GM10847 (cell line): ENCODE data around the gene BRD4.

ENCODE experiments used
- POLR2A ChIP-seq: IDR thresholded peaks from 2 replicates; pipeline ENCODE4 v1.6.1; 2011; ENCODE audit not compliant: insufficient read length; ENCODE audit errors: extremely low read depth

BRD4 gene

GRCh38 chr19:15323496-15324235 lies 8.7 kb downstream of the BRD4 start:
- no peak for TF ChIP-seq POLR2A

- no peak for TF ChIP-seq POLR2A
Observed at GRCh38 chr19:15321739-15322138, 10.6 kb downstream of the BRD4 start.

GRCh38 chr19:15320116-15320515 lies 12.2 kb downstream of the BRD4 start:
- TF ChIP-seq POLR2A = no peak

GRCh38 chr19:15318241-15318691 lies 14.1 kb downstream of the BRD4 start:
- no peak for TF ChIP-seq POLR2A

- no peak for TF ChIP-seq POLR2A
Observed at GRCh38 chr19:15317392-15318071, 14.8 kb downstream of the BRD4 start.

GRCh38 chr19:15316498-15316897 lies 15.8 kb downstream of the BRD4 start:
- TF ChIP-seq POLR2A = no peak

GRCh38 chr19:15315101-15315500 lies 17.2 kb downstream of the BRD4 start:
- no peak for TF ChIP-seq POLR2A

GRCh38 chr19:15313649-15314279 lies 18.6 kb downstream of the BRD4 start:
- no peak for TF ChIP-seq POLR2A

GRCh38 chr19:15307169-15307568 lies 25.2 kb downstream of the BRD4 start:
- TF ChIP-seq POLR2A = no peak

GRCh38 chr19:15305582-15306334 lies 26.6 kb downstream of the BRD4 start:
- TF ChIP-seq POLR2A = no peak

- no peak for TF ChIP-seq POLR2A
Observed at GRCh38 chr19:15304140-15304705, 28.1 kb downstream of the BRD4 start.

GRCh38 chr19:15303105-15303780 lies 29.1 kb downstream of the BRD4 start:
- no peak for TF ChIP-seq POLR2A

- no peak for TF ChIP-seq POLR2A
Observed at GRCh38 chr19:15300533-15301197, 31.7 kb downstream of the BRD4 start.

- no peak for TF ChIP-seq POLR2A
Observed at GRCh38 chr19:15299568-15300409, 32.5 kb downstream of the BRD4 start.
